Measurements from ENCODE around the gene OSTC. TPM values are rescaled to one million over a fixed set of nuclear protein-coding genes. Genes with fewer than 3 reads are reported as not detected.

OSTC gene
- total and polyA plus RNA-seq, 9 of the 15 experiments (the other 6 are each of a cell fraction or from before 2014, with no cell fraction given) = 112 to 966 (median 235) TPM

GRCh38 chr4:108622022-108622421 lies 28.4 kb upstream of the OSTC start:
- Histone ChIP-seq H3K4me1 (replicated peaks in 1 of 2; ENCODE audit: control insufficient read depth in 2 of 2, insufficient read depth in 2 of 2, low read length in 2 of 2) (peaks cover 13 to 28% of the 10 kb centered on the region in 2 experiments; a peak in 4 of 5 replicates), H3K9me3 (replicated peaks; ENCODE audit: control insufficient read depth, insufficient read depth, low read depth, low read length) (no peaks in the 10 kb centered on the region), H3K79me2 (ENCODE audit: control insufficient read depth, insufficient read depth, low read length) (peaks cover 77% of the 10 kb centered on the region), H3K4me2 (ENCODE audit: insufficient read depth, low read length) (peak overlapping the region; percentile 96), H3K9ac (ENCODE audit: insufficient read depth in 1 of 2, low read depth in 2 of 2, low read length in 2 of 2) (peak overlapping the region; percentile 63 to 98; a peak in 3 of 4 replicates), H4K20me1 (replicated peaks; ENCODE audit: control insufficient read depth, insufficient read depth, low read length) (peaks cover 28% of the 10 kb centered on the region), H3K36me3 (ENCODE audit: control insufficient read depth, insufficient read depth, low read length) (peaks cover 64% of the 10 kb centered on the region), H3K4me3 (peak overlapping the region; percentile 82), H2AFZ (ENCODE audit: low read depth, low read length) (no peak overlapping the region), H3K27me3 (ENCODE audit: control insufficient read depth in 2 of 2, insufficient read depth in 2 of 2, low read length in 2 of 2) (no peaks in the 10 kb centered on the region), H3K27ac (ENCODE audit: extremely low read depth, low read depth, low read length) (peak overlapping the region; percentile 93), H3K9me1 (ENCODE audit: control insufficient read depth, insufficient read depth, low read length) (no peaks in the 10 kb centered on the region)
- 13% methylated on average over 4 of the region's 4 CpGs for WGBS (ENCODE audit: insufficient coverage, low coverage, missing lambda C conversion rate)
- ATAC-seq (no peak), FAIRE-seq (no peak), DNase-seq (ENCODE audit: extremely low read depth in 1 of 4, low spot score in 3 of 4) (no peak)
- intact Hi-C loops (cut with micrococcal nuclease) (no loop called here), in situ Hi-C loops (cut with MboI) (no loop called here)
- CTCF ChIA-PET (ENCODE audit: low intra/inter-chr PET ratio) = no interaction called here
- no TSS peak for BruUV-seq (replicated peaks)
- POLR2A ChIA-PET = interaction anchor here (0.7 to 1.5 kb wide), 3 partner anchors 17 to 28 kb away, joined by 3 to 4 read pairs (median 3); partner anchors contain the start of gene OSTC
- no peak for TF ChIP-seq ZNF41 (CRISPR knock-in tag; conservative IDR thresholded peaks at IDR 0.05)
- no peak for TF ChIP-seq NFRKB (IDR thresholded peaks at IDR 0.05; ENCODE audit: low read depth)
- no peak for TF ChIP-seq ZBTB26 (CRISPR knock-in tag; IDR thresholded peaks at IDR 0.05)
- no peak for TF ChIP-seq POLR2B (IDR thresholded peaks at IDR 0.05; ENCODE audit: low read depth, partially characterized antibody)
- no peak for TF ChIP-seq CXXC5 (CRISPR knock-in tag; IDR thresholded peaks at IDR 0.05)
- TF ChIP-seq U2AF2 (optimal IDR thresholded peaks at IDR 0.05; ENCODE audit: low read depth, low read length) = no peak
- no peak for TF ChIP-seq MIER1 (IDR thresholded peaks at IDR 0.05; ENCODE audit: low read depth)
- no peak for TF ChIP-seq RBM15 (IDR thresholded peaks at IDR 0.05; ENCODE audit: insufficient read depth, low read length)
- no peak for TF ChIP-seq ZNF699 (CRISPR knock-in tag; IDR thresholded peaks at IDR 0.05; ENCODE audit: insufficient replicate concordance)
- TF ChIP-seq FIP1L1 (IDR thresholded peaks at IDR 0.05; ENCODE audit: low read depth, low read length, poor library complexity, severe bottlenecking) = no peak
